ENCODE data around the gene CDC73. TPM values are rescaled to one million over a fixed set of nuclear protein-coding genes. Genes with fewer than 3 reads are reported as not detected.

CDC73 gene
- total and polyA plus RNA-seq, 2 of the 13 experiments (the other 11 are each of a cell fraction or from before 2014, with no cell fraction given), result 20.2 to 26.3 TPM

DNA sequence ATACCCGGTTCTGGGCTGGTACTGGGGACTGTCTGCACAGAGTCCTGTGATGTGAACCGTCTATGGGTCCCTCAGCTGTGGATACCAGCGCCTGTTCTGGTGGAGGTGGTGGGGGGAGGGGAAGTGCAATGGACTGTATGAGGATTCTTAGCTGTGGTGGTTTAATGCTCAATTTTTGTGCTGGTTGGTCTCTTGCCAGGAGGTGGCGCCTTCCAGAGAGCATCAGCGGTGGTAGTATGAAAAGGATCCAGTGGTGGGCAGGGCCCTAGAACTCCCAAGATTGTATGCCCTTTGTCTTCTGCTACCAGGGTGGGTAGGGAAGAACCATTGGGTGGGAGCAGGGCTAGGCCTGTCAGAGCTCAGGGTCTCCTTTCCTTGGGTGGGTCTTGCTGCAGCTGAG, 153.9 kb downstream of the CDC73 start:
- FAIRE-seq (no peak), ATAC-seq (peak; percentile 62), DNase-seq (ENCODE audit: low spot score) (no peak)
- intact Hi-C loops (cut with micrococcal nuclease; ENCODE audit: unreplicated experiment), result loop anchor here (5.0 kb wide), 1 partner anchor 107 kb away; no protein-coding TSS in a partner anchor
- H3K27ac ChIP-seq (ENCODE audit: extremely low read length, insufficient read depth, low read length), result no peak overlapping the region
- no peaks in the 10 kb centered on the region for H3K27me3 ChIP-seq (ENCODE audit: control insufficient read depth in 1 of 2, insufficient read depth in 2 of 2, low read length in 2 of 2)
- no peaks in the 10 kb centered on the region for H4K20me1 ChIP-seq (ENCODE audit: insufficient read depth, low read length)
- no peak overlapping the region for H3K4me3 ChIP-seq (replicated peaks in 1 of 3; ENCODE audit: insufficient read depth in 1 of 3, low read depth in 2 of 3, low read length in 3 of 3)
- BruUV-seq (replicated peaks), result no TSS peak
- no peak overlapping the region for H3K4me2 ChIP-seq (ENCODE audit: low read depth, low read length)
- no peaks in the 10 kb centered on the region for H3K79me2 ChIP-seq (ENCODE audit: insufficient read depth, low read length)
- TF ChIP-seq ZMYM3 (CRISPR knock-in tag; IDR thresholded peaks at IDR 0.05), result no peak
- TF ChIP-seq, protein P1, sequence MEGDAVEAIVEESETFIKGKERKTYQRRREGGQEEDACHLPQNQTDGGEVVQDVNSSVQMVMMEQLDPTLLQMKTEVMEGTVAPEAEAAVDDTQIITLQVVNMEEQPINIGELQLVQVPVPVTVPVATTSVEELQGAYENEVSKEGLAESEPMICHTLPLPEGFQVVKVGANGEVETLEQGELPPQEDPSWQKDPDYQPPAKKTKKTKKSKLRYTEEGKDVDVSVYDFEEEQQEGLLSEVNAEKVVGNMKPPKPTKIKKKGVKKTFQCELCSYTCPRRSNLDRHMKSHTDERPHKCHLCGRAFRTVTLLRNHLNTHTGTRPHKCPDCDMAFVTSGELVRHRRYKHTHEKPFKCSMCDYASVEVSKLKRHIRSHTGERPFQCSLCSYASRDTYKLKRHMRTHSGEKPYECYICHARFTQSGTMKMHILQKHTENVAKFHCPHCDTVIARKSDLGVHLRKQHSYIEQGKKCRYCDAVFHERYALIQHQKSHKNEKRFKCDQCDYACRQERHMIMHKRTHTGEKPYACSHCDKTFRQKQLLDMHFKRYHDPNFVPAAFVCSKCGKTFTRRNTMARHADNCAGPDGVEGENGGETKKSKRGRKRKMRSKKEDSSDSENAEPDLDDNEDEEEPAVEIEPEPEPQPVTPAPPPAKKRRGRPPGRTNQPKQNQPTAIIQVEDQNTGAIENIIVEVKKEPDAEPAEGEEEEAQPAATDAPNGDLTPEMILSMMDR (CRISPR knock-in tag; IDR thresholded peaks at IDR 0.05), result peak; percentile 31; the same call in 1 of the 2 replicates
- TF ChIP-seq HMG20B (CRISPR knock-in tag; conservative IDR thresholded peaks at IDR 0.05), result no peak
- no peak for TF ChIP-seq HDAC2 (CRISPR knock-in tag; IDR thresholded peaks at IDR 0.05)
- TF ChIP-seq, protein P2, sequence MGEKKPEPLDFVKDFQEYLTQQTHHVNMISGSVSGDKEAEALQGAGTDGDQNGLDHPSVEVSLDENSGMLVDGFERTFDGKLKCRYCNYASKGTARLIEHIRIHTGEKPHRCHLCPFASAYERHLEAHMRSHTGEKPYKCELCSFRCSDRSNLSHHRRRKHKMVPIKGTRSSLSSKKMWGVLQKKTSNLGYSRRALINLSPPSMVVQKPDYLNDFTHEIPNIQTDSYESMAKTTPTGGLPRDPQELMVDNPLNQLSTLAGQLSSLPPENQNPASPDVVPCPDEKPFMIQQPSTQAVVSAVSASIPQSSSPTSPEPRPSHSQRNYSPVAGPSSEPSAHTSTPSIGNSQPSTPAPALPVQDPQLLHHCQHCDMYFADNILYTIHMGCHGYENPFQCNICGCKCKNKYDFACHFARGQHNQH (CRISPR knock-in tag; IDR thresholded peaks at IDR 0.05), result no peak
- no peak for TF ChIP-seq ZNF891 (CRISPR knock-in tag; IDR thresholded peaks at IDR 0.05)
- WGBS (ENCODE audit: low lambda C conversion rate), result 81% methylated on average over 4 of the region's 5 CpGs
- no peaks in the 10 kb centered on the region for H3K9me3 ChIP-seq (ENCODE audit: low read length)
- in situ Hi-C loops (cut with HindIII; ENCODE audit: extremely low pct_ligation_motif_present, low pct_unique_long_range_greater_than_20kb), result no loop called here
- no peak overlapping the region for H3K9ac ChIP-seq (ENCODE audit: insufficient read depth, low read depth, low read length)
- H3K36me3 ChIP-seq (replicated peaks in 1 of 2; ENCODE audit: control insufficient read depth in 1 of 2, insufficient read depth in 2 of 2, low read length in 2 of 2), result no peaks in the 10 kb centered on the region
- POLR2A ChIA-PET, result no interaction called here
- H2AFZ ChIP-seq (ENCODE audit: low read length), result no peak overlapping the region
- H3K4me1 ChIP-seq (ENCODE audit: insufficient read depth, low read length), result no peaks in the 10 kb centered on the region
- CTCF ChIA-PET (ENCODE audit: low intra/inter-chr PET ratio, low total read pairs), result no interaction called here

All from HepG2 (cell line).